ENCODE results near the gene PSTPIP2. TPM values are rescaled to one million over a fixed set of nuclear protein-coding genes. Genes with fewer than 3 reads are reported as not detected.

PSTPIP2 gene
- total RNA-seq, 4 donors from 2014 or later: 6.5 to 10.7 (median 8.7) TPM

DNA sequence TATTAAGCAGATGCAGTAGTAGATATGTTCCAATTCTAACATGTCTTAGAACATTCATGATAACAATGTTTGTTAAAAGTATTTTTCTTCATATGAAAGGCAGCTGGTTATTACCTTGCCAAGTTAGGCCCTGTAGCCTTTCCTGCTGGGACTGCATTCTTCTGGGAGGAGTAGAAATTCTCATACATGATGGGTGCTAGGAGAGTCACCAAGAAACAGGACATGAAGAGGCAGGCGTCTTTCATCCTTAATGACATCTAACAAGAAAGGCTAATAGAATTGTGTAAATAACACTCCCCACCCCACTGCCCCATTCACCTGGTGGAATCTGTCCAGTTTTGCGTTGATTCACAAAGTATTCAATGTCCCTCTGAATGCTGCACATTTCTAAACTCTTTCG lies 80.3 kb downstream of the PSTPIP2 start:
- peaks cover 0 to 58% of the 10 kb centered on the region in 2 donors for H3K36me3 ChIP-seq
- WGBS, 2 donors (ENCODE audit: low coverage in 1 of 2): 90 to 93% methylated on average over 3 of the region's 3 CpGs
- no peaks in the 10 kb centered on the region for H3K4me1 ChIP-seq
- ATAC-seq: no peak
- no peak overlapping the region for H3K27ac ChIP-seq
- H3K27me3 ChIP-seq: no peaks in the 10 kb centered on the region
- TF ChIP-seq POLR2AphosphoS5 (IDR thresholded peaks at IDR 0.05) (no peak), POLR2A (IDR thresholded peaks at IDR 0.05) (no peak), EP300 (IDR thresholded peaks at IDR 0.05) (no peak)
- TF ChIP-seq, protein P1, sequence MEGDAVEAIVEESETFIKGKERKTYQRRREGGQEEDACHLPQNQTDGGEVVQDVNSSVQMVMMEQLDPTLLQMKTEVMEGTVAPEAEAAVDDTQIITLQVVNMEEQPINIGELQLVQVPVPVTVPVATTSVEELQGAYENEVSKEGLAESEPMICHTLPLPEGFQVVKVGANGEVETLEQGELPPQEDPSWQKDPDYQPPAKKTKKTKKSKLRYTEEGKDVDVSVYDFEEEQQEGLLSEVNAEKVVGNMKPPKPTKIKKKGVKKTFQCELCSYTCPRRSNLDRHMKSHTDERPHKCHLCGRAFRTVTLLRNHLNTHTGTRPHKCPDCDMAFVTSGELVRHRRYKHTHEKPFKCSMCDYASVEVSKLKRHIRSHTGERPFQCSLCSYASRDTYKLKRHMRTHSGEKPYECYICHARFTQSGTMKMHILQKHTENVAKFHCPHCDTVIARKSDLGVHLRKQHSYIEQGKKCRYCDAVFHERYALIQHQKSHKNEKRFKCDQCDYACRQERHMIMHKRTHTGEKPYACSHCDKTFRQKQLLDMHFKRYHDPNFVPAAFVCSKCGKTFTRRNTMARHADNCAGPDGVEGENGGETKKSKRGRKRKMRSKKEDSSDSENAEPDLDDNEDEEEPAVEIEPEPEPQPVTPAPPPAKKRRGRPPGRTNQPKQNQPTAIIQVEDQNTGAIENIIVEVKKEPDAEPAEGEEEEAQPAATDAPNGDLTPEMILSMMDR (IDR thresholded peaks at IDR 0.05): no peak
- no peaks in the 10 kb centered on the region for H3K9me3 ChIP-seq
- H3K4me3 ChIP-seq: no peak overlapping the region

DNA sequence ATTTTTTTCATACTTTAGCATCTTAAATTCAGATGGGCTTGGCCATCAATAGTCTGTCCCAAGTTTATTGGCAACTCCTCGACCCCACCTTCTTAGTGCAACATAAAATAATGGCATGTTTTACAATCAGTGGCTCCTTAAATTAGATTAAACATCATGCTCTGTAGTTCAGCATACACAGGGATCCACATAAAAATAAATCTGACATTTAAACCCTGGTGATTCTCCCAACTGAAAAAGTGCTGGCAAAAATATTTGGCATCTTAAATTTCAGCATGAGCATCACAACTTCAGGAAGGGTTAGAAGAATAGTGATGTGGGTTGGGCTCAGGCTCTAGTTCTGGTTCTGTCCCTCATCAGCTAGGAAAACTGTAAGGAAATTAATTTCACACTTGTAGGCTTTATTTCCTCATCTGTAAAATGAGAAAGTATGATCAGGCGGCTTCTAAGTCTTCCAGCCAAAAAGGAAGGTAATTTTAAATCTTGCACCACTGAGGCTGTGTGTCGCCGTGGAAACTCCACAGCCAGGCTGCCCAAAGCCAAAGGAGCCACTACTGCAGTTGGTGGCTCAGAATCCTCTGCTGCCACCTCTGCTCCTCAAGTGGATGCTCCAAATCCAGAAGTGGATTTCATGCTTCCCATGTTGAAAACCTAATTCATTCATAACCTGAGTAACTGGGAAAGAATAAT lies 87.4 kb downstream of the PSTPIP2 start:
- H3K4me1 ChIP-seq: no peaks in the 10 kb centered on the region
- no peak overlapping the region for H3K4me3 ChIP-seq
- no peak for ATAC-seq
- H3K27ac ChIP-seq: no peak overlapping the region
- 76 to 86% methylated on average over 1 to 2 of the region's 4 CpGs for WGBS, 2 donors (ENCODE audit: low coverage in 1 of 2)
- TF ChIP-seq POLR2A (IDR thresholded peaks at IDR 0.05): no peak
- no peak for TF ChIP-seq POLR2AphosphoS5 (IDR thresholded peaks at IDR 0.05)
- TF ChIP-seq, protein P1 (IDR thresholded peaks at IDR 0.05): no peak
- no peak for TF ChIP-seq EP300 (IDR thresholded peaks at IDR 0.05)
- no peaks in the 10 kb centered on the region for H3K27me3 ChIP-seq
- peaks cover 0 to 28% of the 10 kb centered on the region in 2 donors for H3K36me3 ChIP-seq
- H3K9me3 ChIP-seq: no peaks in the 10 kb centered on the region

DNA sequence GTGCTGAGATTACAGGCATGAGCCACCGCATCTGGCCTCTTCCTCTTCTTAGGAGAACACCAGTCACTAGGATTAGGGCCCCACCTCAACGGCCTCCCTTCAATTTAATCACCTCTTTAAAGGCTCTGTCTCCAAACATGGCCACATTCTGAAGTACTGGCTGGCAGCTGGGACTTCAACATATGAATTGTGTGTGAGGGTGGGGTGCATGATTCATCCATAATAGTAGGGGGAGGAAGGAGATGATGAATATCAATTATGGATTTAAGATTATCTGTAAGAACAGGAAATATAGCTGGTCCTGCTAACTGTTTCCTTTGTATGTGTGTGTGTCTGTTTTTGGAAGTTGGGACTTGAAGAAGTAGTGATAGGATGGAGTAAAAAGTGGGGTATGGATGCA lies 90.2 kb downstream of the PSTPIP2 start:
- TF ChIP-seq POLR2AphosphoS5 (IDR thresholded peaks at IDR 0.05) (no peak), EP300 (IDR thresholded peaks at IDR 0.05) (no peak), POLR2A (IDR thresholded peaks at IDR 0.05) (no peak)
- TF ChIP-seq, protein P1 (IDR thresholded peaks at IDR 0.05): no peak
- Histone ChIP-seq H3K36me3 (peaks cover 0 to under 1% of the 10 kb centered on the region in 2 donors), H3K27ac (no peak overlapping the region), H3K9me3 (no peaks in the 10 kb centered on the region), H3K27me3 (no peaks in the 10 kb centered on the region), H3K4me1 (no peaks in the 10 kb centered on the region), H3K4me3 (no peak overlapping the region)
- WGBS, 2 donors (ENCODE audit: low coverage in 1 of 2): 80% methylated on average over 1 of the region's 2 CpGs; no CpG with 5 or more reads in 1 of the 2 donors
- no peak for ATAC-seq

DNA sequence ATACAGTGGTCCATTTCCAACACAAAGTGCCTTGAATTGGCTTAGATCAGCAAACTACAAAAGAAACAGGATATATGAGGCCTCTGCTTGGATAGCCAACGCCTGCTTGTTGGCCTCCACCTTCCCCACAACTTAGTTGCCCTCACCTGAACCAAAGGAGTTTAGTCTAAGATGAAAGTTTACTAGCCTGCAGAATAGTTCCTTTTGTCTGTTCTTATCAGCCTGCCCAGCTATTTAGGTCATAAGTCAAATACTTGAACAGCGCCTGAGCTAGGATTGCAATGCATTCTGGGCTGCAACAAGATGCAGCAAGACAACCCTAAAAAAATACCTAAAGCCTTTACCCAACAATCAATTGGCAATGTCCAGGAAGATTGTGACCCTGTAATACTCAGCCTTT lies 91.8 kb downstream of the PSTPIP2 start:
- no peak for ATAC-seq
- TF ChIP-seq POLR2A (IDR thresholded peaks at IDR 0.05): no peak
- no peak for TF ChIP-seq EP300 (IDR thresholded peaks at IDR 0.05)
- no peak for TF ChIP-seq POLR2AphosphoS5 (IDR thresholded peaks at IDR 0.05)
- TF ChIP-seq, protein P1 (IDR thresholded peaks at IDR 0.05): no peak
- Histone ChIP-seq H3K27ac (no peak overlapping the region), H3K9me3 (no peaks in the 10 kb centered on the region), H3K27me3 (no peaks in the 10 kb centered on the region), H3K4me1 (no peaks in the 10 kb centered on the region), H3K4me3 (no peak overlapping the region), H3K36me3 (no peaks in the 10 kb centered on the region)
- 71 to 80% methylated on average over 1 to 2 of the region's 2 CpGs for WGBS, 2 donors (ENCODE audit: low coverage in 1 of 2)

DNA sequence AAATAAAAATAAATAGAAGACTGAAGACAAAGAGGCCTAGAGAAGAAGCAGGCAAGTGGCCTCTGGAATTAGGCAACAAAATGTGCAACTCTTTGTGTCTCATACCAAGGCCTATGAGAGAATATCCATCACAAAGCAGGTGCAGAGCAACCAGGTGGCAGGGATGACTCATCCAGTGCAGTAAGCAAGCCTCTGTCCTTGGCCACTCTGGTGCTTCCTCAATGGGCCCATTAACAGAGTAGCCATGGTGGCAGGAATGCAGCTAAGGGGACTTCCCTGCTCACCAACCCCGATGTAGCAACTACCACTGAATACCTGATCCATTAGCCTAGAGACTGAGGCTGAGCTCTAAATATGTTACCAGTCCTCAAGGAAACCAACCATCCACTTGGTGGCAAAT lies 94.0 kb downstream of the PSTPIP2 start:
- Histone ChIP-seq H3K27ac (no peak overlapping the region), H3K4me1 (peaks cover 0 to 12% (median 0%) of the 10 kb centered on the region in 3 donors), H3K9me3 (no peaks in the 10 kb centered on the region), H3K27me3 (no peaks in the 10 kb centered on the region), H3K36me3 (no peaks in the 10 kb centered on the region), H3K4me3 (no peak overlapping the region)
- ATAC-seq: no peak
- WGBS, 2 donors (ENCODE audit: low coverage in 1 of 2): 67 to 100% methylated on average over 1 of the region's 1 CpG
- TF ChIP-seq POLR2AphosphoS5 (IDR thresholded peaks at IDR 0.05): no peak
- TF ChIP-seq EP300 (IDR thresholded peaks at IDR 0.05): no peak
- TF ChIP-seq POLR2A (IDR thresholded peaks at IDR 0.05): no peak

All from gastroesophageal sphincter (tissue), 4 donors.